Motor neuron (in vitro differentiated cells): ENCODE results near the gene DNAJC5. TPM values are rescaled to one million over a fixed set of nuclear protein-coding genes. Genes with fewer than 3 reads are reported as not detected.
"Not testable (repeated sequence)": the region's sequence is repeated elsewhere in the genome, so short reads cannot be mapped to it uniquely, and the experiment has no call there.

ENCODE experiments used
- ATAC-seq, 8 experiments: fragments of 200-7000 bp; cut with Tn5 transposase; replicated peaks in 6 of 8; 2 replicates each; pipeline ENCODE4 v1.8.0; 2021; ENCODE audit warnings: mild to moderate bottlenecking in 8 of 8, moderate library complexity in 8 of 8
- H3K27ac ChIP-seq, 2 donors: fragments of 250-450 bp; sonication (Bioruptor Pico); 2 replicates each; pipeline ENCODE4 v1.9.0; 2021; ENCODE audit warnings: antibody characterized with exemption in 2 of 2, mild to moderate bottlenecking in 2 of 2, moderate library complexity in 1 of 2
- H3K4me1 ChIP-seq, 2 donors: fragments of 250-450 bp; sonication (Bioruptor Pico); replicated peaks in 1 of 2; 2 replicates each; pipeline ENCODE4 v1.6.1; 2021; ENCODE audit warnings: antibody characterized with exemption in 2 of 2, mild to moderate bottlenecking in 2 of 2, moderate library complexity in 1 of 2
- H3K4me3 ChIP-seq, 5 donors: fragments of 250-450 bp; sonication (Bioruptor Pico); 2 replicates each; pipeline ENCODE4 v1.9.0; 2021; ENCODE audit warnings: antibody characterized with exemption in 5 of 5, mild to moderate bottlenecking in 5 of 5, moderate library complexity in 4 of 5
- WGBS, 10 experiments: fragments of 450-650 bp; shearing (Covaris generic); methylation state at CpG; one replicate each; pipeline ENCODE4 v1.0.0; 2022; 5-methylcytosine and 5-hydroxymethylcytosine counted together
- in situ Hi-C, 9 experiments: fragments of 400-800 bp; cut with MboI; loops; one replicate each; pipeline ENCODE4 v1.15.0; 2021; ENCODE audit warnings: low sequenced_read_pairs in 9 of 9, low pct_unique_long_range_greater_than_20kb in 2 of 9; ENCODE audit not compliant: unreplicated experiment in 9 of 9
- total RNA-seq, 8 experiments: library from RNA; unstranded; fragments of 300-600 nt; gene quantifications; 2 replicates each; pipeline versions ENCODE4 v1.2.3 to v1.2.4, GENCODE V29; 2022

DNAJC5 gene
- total RNA-seq, 8 experiments from 2014 or later: 31.7 to 80.7 (median 41.5) TPM

GRCh38 chr20:63960654-63961621, 66.0 kb downstream of the DNAJC5 start:
- H3K27ac ChIP-seq, in situ Hi-C loops, ATAC-seq, H3K4me3 ChIP-seq: not testable (repeated sequence)
- 80 to 100% methylated on average over 1 to 2 of the region's 15 CpGs; no CpG with 5 or more reads in 8 of the 10 experiments for WGBS, 10 experiments
- peaks cover 8 to 16% of the 10 kb centered on the region in 2 donors for H3K4me1 ChIP-seq

DNA sequence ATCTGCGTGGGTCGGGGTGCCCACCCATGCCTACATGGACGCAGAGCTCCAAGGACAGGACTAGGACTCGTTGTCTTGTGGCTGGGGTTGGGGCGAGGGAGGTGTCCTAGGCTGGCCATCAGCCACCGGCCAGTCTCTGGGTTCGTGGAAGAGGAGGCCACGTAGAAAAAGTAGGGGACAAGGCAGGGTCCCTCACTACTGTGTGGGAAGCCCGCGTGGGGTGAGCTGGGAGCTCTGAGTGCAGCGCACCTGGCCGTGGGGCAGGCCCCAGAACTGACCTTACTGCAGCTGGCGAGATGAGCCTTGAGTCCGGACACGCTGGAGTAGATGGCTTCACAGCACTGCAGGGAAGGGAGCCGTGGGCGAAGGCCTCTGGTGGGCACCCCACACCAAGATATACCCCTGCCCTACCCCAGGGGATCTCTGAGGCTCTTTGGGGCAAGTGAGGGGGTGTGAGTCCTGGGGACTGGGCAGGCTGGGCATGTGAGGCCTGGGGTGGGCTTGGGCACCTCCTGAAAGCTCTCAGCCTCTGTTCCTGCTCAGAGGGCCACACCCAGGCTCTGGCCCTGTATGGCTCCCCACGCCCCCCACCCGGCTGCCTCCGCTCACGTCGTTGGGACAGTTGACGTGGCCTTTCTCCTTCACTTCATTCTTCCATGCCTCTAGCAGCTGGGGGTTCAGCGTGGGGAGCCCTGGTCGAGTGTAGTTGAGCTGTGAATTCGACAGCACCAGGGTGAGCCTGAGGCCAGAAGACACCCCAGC, 66.9 kb downstream of the DNAJC5 start:
- in situ Hi-C loops: no loop called here
- no peak for ATAC-seq
- no peak overlapping the region for H3K4me3 ChIP-seq
- 80 to 100% (median 80%) methylated on average over 1 to 5 of the region's 26 CpGs; no CpG with 5 or more reads in 5 of the 10 experiments for WGBS, 10 experiments
- H3K27ac ChIP-seq: no peak overlapping the region
- H3K4me1 ChIP-seq: peaks cover 8 to 12% of the 10 kb centered on the region in 2 donors

DNA sequence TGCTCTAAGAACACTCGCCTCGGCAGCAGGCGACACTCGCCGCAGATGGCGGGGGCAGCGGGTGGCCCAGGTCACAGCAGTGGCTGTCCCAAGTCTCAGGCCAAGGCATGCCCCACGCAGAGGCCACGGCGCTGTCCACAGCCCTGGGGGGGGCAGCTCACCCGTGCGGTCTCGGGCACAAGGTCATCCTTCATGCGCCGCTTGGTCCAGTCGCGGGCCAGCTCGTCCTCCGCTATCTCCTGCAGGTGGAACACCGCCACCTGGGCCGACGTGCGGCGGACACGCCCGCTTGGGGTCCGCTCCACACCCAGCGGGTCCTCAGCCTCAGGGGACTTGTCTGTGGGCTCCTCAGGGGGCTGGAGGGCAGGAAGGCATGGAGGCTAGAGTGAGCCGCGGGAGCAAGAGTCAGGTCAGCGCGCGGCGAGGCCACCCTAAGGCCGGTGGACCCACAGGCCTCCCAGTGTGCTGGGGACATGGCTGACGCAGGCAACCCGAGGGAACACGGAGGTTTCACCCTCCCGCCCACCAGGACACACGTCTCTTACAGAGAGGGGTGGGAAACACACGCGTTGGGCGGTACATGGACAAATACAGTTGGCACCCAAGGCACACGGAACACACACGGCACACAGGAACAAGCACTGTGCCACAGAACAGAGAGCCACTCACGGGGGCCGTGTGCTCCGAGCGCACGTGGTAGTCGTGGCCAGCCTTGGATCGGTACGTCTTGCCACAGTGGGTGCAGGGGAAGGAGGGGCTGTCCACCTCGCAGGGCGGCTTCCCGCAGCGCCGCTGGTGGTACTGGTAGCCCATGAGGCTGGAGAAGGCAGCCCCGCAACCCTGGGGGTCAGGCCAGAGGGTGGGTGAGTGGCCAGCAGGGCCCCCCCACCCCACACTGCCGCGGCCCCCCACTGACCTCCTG, 67.8 kb downstream of the DNAJC5 start:
- no peak overlapping the region for H3K4me3 ChIP-seq
- peak in 3 of 8 experiments; percentile 5 to 11 (median 8) for ATAC-seq
- WGBS, 10 experiments: 80 to 100% (median 94%) methylated on average over 1 to 29 of the region's 61 CpGs; no CpG with 5 or more reads in 6 of the 10 experiments
- H3K4me1 ChIP-seq: peaks cover 0 to 4% of the 10 kb centered on the region in 2 donors
- in situ Hi-C loops: no loop called here
- no peak overlapping the region for H3K27ac ChIP-seq

- Histone ChIP-seq H3K4me3 (no peak overlapping the region), H3K27ac (no peak overlapping the region), H3K4me1 (peaks cover under 1 to 3% of the 10 kb centered on the region in 2 donors)
- ATAC-seq: peak in 2 of 8 experiments; percentile 1 to 11
- WGBS, 10 experiments: 83% methylated on average over 7 of the region's 27 CpGs; no CpG with 5 or more reads in 9 of the 10 experiments
- in situ Hi-C loops: no loop called here
Observed at GRCh38 chr20:63963348-63963741, 68.4 kb downstream of the DNAJC5 start.

GRCh38 chr20:63963784-63964301, 68.9 kb downstream of the DNAJC5 start:
- no peak for ATAC-seq
- 20 to 100% (median 84%) methylated on average over 1 to 5 of the region's 16 CpGs; no CpG with 5 or more reads in 6 of the 10 experiments for WGBS, 10 experiments
- Histone ChIP-seq H3K27ac (no peak overlapping the region), H3K4me1 (peaks cover 6 to 8% of the 10 kb centered on the region in 2 donors), H3K4me3 (no peak overlapping the region)
- in situ Hi-C loops: no loop called here

- peaks cover 7 to 8% of the 10 kb centered on the region in 2 donors for H3K4me1 ChIP-seq
- WGBS, 10 experiments: 91 to 100% (median 100%) methylated on average over 1 to 4 of the region's 16 CpGs; no CpG with 5 or more reads in 6 of the 10 experiments
- H3K4me3 ChIP-seq: no peak overlapping the region
- no peak for ATAC-seq
- H3K27ac ChIP-seq: no peak overlapping the region
- in situ Hi-C loops: no loop called here
Observed at GRCh38 chr20:63964412-63964811, 69.5 kb downstream of the DNAJC5 start.

- no peak overlapping the region for H3K27ac ChIP-seq
- in situ Hi-C loops: no loop called here
- no peak for ATAC-seq
- WGBS, 10 experiments: 100% methylated on average over 1 to 2 of the region's 27 CpGs; no CpG with 5 or more reads in 7 of the 10 experiments
- no peak overlapping the region for H3K4me3 ChIP-seq
- peaks cover 12 to 13% of the 10 kb centered on the region in 2 donors for H3K4me1 ChIP-seq
Observed at GRCh38 chr20:63966172-63966943, 71.4 kb downstream of the DNAJC5 start.

- H3K4me3 ChIP-seq: no peak overlapping the region
- in situ Hi-C loops: no loop called here
- 100% methylated on average over 1 of the region's 13 CpGs; no CpG with 5 or more reads in 9 of the 10 experiments for WGBS, 10 experiments
- H3K4me1 ChIP-seq: peaks cover 12 to 13% of the 10 kb centered on the region in 2 donors
- no peak for ATAC-seq
- no peak overlapping the region for H3K27ac ChIP-seq
Observed at GRCh38 chr20:63966944-63967322, 72.0 kb downstream of the DNAJC5 start.

GRCh38 chr20:63967330-63968135, 72.6 kb downstream of the DNAJC5 start:
- in situ Hi-C loops: no loop called here
- no peak overlapping the region for H3K27ac ChIP-seq
- H3K4me3 ChIP-seq: no peak overlapping the region

DNA sequence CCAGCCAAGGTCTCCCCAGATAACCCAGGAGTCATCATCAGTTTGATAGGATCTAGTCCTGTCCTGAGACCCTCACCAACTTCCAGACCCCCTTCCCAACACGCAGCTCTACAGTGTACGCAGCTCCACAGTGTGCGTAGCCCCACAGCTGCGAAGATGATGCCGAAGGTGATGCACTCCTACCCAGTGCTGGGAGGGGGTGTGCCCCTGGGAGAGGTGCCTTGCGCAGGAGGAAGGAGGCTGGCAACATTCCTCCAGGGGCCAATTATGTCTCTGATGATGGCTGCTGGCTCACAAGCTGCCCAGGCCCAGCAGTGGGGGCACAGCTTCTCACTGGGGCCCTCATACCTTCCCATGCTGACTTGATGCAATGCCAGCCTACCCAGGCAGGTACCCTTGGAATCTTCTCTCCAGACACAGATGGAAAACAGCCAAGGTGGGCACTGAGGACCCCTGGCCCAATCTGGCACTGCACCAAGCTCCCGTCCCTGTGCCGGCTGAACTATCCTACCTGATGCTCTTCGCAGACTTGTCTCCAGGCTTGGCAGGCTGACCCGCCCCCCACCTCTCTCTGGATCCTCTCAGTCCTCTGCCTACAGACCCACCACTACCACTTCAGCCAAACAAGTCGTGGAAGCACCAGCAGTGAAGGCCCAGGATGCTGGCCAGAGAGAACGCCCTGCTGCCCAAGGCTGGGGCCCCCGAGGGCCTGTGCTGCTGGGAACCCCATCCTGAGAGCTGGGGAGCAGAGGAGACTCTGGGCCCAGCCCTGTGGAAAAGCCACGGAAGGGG, 73.4 kb downstream of the DNAJC5 start:
- Histone ChIP-seq H3K27ac (no peak overlapping the region), H3K4me3 (peak overlapping the region; percentile 58 to 98 (median 93)), H3K4me1 (peaks cover 13 to 14% of the 10 kb centered on the region in 2 donors)
- ATAC-seq: no peak
- 90 to 100% (median 98%) methylated on average over 1 to 6 of the region's 14 CpGs; no CpG with 5 or more reads in 6 of the 10 experiments for WGBS, 10 experiments
- in situ Hi-C loops: no loop called here

More at GRCh38 chr20:63967330-63968135, 72.6 kb downstream of the DNAJC5 start:
- H3K4me1 ChIP-seq: peaks cover 12 to 13% of the 10 kb centered on the region in 2 donors
- ATAC-seq: no peak
- WGBS, 10 experiments: 73 to 100% (median 95%) methylated on average over 1 to 8 of the region's 28 CpGs; no CpG with 5 or more reads in 5 of the 10 experiments
